Measurements from ENCODE around the gene PCNT. TPM values are rescaled to one million over a fixed set of nuclear protein-coding genes. Genes with fewer than 3 reads are reported as not detected.

Gene PCNT
- total RNA-seq, 4 donors from 2014 or later, result 30.3 to 44.0 (median 33.3) TPM

- WGBS, 2 donors, result 29 to 32% methylated on average over 2 of the region's 2 CpGs
Measured at GRCh38 chr21:46478910-46479309, 155.0 kb downstream of the PCNT start.

DNA sequence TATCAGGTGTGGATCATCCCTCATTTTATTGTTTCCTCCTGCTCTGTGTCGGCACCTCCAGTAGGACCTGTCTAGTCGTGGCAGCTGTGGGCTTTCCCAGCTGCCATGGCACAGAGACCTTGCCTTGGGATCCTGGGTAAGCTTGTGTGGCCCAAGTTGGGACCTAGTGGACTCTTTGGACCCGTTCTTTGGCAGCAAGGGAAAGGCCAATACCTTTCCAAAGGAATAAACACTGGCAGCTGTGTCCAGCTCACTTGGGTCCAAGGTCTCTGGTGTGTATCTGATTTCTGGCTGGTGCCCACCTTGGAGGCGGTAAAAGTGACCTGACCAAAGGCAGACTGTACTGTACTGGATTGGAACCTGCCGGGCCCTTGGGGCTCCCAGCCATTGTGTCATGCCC is 156.5 kb downstream of the PCNT start:
- intact Hi-C loops (cut with DNase I; ENCODE audit: low total_unique reads), result no loop called here
- no peak for DNase-seq (ENCODE audit: low spot score in 2 of 2)
- H3K4me3 ChIP-seq (ENCODE audit: low read depth, poor library complexity, severe bottlenecking), result no peak overlapping the region
- WGBS, 2 donors, result 93 to 97% methylated on average over 5 of the region's 5 CpGs
- TF ChIP-seq, protein P1, sequence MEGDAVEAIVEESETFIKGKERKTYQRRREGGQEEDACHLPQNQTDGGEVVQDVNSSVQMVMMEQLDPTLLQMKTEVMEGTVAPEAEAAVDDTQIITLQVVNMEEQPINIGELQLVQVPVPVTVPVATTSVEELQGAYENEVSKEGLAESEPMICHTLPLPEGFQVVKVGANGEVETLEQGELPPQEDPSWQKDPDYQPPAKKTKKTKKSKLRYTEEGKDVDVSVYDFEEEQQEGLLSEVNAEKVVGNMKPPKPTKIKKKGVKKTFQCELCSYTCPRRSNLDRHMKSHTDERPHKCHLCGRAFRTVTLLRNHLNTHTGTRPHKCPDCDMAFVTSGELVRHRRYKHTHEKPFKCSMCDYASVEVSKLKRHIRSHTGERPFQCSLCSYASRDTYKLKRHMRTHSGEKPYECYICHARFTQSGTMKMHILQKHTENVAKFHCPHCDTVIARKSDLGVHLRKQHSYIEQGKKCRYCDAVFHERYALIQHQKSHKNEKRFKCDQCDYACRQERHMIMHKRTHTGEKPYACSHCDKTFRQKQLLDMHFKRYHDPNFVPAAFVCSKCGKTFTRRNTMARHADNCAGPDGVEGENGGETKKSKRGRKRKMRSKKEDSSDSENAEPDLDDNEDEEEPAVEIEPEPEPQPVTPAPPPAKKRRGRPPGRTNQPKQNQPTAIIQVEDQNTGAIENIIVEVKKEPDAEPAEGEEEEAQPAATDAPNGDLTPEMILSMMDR (IDR thresholded peaks at IDR 0.05), result no peak
- TF ChIP-seq POLR2A (IDR thresholded peaks at IDR 0.05), result no peak

More at GRCh38 chr21:46478910-46479309, 155.0 kb downstream of the PCNT start:
- H3K4me3 ChIP-seq (ENCODE audit: low read depth, poor library complexity, severe bottlenecking), result no peak overlapping the region
- no peak for DNase-seq (ENCODE audit: low spot score in 2 of 2)
- TF ChIP-seq, protein P1 (IDR thresholded peaks at IDR 0.05), result no peak
- TF ChIP-seq POLR2A (IDR thresholded peaks at IDR 0.05), result no peak
- intact Hi-C loops (cut with DNase I; ENCODE audit: low total_unique reads), result no loop called here

GRCh38 chr21:46482225-46482845 is 158.4 kb downstream of the PCNT start:
- intact Hi-C loops (cut with DNase I; ENCODE audit: low total_unique reads), result no loop called here
- TF ChIP-seq POLR2A (IDR thresholded peaks at IDR 0.05), result no peak
- TF ChIP-seq, protein P1 (IDR thresholded peaks at IDR 0.05), result no peak
- DNase-seq (ENCODE audit: low spot score in 2 of 2), result no peak
- 91 to 94% methylated on average over 6 of the region's 6 CpGs for WGBS, 2 donors
- H3K4me3 ChIP-seq (ENCODE audit: low read depth, poor library complexity, severe bottlenecking), result no peak overlapping the region

DNA sequence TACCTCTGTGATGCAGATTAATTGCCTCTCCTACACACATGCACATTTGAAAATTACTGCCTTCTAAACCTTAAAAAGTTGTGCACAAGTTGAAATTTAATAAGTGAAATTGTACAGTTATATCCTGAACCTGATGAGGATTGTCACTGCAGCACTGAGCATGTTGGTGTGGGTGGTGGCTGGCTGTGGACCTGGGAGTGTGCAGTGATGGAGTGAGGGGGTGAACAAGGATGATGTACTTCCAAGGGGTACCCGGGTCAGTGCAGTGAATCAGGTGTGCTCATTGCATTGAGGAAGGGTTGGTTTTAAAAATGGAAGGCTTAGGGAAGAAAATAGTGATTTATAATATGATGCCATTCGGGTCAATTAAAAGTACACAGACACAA is 158.9 kb downstream of the PCNT start:
- WGBS, 2 donors, result 89 to 93% methylated on average over 2 of the region's 2 CpGs
- intact Hi-C loops (cut with DNase I; ENCODE audit: low total_unique reads), result no loop called here
- TF ChIP-seq, protein P1 (IDR thresholded peaks at IDR 0.05), result no peak
- TF ChIP-seq POLR2A (IDR thresholded peaks at IDR 0.05), result no peak
- no peak overlapping the region for H3K4me3 ChIP-seq (ENCODE audit: low read depth, poor library complexity, severe bottlenecking)
- DNase-seq (ENCODE audit: low spot score in 2 of 2), result no peak

DNA sequence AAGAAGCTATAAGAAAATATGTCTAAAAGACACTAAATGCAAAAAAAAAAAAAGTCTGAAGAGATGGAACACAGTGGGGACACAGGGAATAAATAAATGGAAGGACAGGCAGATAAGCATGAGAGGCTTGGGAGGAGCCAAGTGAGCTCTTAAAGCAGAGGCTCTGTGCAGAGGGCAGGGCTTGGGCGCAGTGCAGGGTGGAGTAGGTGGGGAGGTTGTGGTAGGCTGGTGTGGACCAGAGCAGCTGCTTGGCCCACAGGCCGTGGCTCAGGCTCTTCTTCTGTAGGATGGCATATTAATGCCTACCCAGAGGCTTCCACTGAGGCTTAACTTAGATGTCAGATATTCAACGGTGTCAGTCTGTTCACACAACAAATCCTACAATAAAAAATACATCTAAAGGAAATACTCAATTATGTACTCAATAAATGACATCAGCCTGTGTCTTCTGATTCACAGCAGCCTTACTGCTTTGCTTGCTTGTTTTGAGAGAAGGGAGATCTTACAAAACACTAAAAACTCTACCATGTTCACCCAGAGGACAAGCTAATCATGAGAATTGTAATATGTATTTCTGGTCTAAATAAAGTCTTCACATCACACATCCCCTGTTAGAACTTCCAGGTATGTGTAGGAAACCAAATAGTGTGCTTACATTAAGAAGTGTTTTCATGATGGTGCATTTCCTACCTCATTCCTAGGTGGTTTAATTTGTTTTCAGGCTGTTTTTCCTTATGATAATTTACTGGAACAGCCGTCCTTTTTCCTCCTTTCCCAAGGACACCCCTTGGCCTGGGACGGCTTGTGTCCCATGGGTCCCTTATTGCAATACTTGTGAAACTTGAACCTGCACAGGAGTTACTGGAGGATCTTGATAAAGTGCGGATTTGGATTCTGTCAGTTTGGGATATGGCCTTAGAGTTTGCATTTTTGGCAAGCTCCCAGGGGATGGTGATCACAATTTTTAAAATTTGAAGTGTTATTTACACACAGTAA is 159.6 kb downstream of the PCNT start:
- 73 to 83% methylated on average over 6 of the region's 6 CpGs for WGBS, 2 donors
- TF ChIP-seq, protein P1 (IDR thresholded peaks at IDR 0.05), result no peak
- no peak for TF ChIP-seq POLR2A (IDR thresholded peaks at IDR 0.05)

More for the DNA sequence above, 159.6 kb downstream of the PCNT start:
- intact Hi-C loops (cut with DNase I; ENCODE audit: low total_unique reads), result no loop called here
- no peak overlapping the region for H3K4me3 ChIP-seq (ENCODE audit: low read depth, poor library complexity, severe bottlenecking)
- DNase-seq (ENCODE audit: low spot score in 2 of 2), result no peak

All from lower leg skin (tissue), 4 donors.